ENCODE data around the gene CTAG2. TPM values are rescaled to one million over a fixed set of nuclear protein-coding genes. Genes with fewer than 3 reads are reported as not detected.
A peak's percentile ranks its signal among the peaks of the same experiment; 100 is the strongest.
"Not testable (repeated sequence)": the region's sequence is repeated elsewhere in the genome, so short reads cannot be mapped to it uniquely, and the experiment has no call there.

CTAG2 gene
- not detected for total RNA-seq
- long read RNA-seq = 0 reads

DNA sequence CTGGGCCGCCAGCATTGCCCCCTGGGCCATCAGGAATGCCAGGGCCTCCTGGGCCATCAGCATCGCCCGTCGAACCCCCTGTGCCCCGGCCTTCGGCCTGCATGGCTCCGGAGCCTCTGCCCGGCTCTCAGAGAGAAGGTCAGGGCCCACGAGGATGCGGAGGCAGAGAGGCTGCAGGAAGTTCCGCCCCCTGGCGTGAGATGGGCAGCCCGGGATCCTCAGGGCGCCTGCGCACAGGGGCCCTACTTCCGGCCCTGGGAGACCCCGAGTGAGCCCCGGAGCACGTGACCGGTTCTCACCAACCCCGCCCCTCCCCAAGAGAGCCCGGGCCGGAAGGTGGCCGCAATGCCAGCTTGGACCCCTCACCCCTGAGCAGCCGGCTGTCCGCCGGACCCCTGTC, at the start of gene CTAG2:
TSS of gene CTAG2 (minus strand) at position 167 of the 400 bp plus-strand sequence. CDS start at position 103, 64 bp downstream.
- ATAC-seq (ENCODE audit: poor library complexity); intact Hi-C loops (cut with DNase I); DNase-seq: not testable (repeated sequence)

DNA sequence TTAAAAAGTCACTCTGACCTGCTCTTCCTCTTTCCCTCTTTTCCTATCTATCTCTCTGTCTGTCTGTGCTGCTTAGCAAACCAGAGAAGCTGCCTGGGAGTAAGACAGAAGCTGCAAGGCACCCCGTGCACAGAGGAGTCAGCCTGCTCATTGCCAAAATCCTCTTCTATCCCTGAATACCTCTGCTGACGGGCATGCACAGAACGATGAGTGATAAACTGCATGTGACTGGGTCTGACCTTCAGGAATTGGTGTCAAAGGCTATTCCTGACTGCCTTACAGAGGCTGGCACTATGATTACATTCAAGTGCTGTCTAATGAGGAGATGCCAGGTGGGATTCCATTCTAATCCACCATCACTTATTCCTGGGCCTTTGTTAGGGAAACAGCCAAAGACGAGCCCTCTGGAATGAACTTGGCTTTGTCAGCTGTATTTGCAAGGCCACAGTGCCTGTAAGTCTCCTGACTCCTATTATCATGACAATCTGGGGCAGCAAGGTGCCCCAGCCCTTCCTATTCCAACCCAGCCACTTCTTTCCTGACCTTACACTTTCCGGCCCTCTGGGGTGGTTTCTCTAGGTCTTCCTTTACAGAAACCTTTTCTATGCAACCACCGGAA, 45.4 kb upstream of the CTAG2 start:
- DNase-seq (no peak), ATAC-seq (ENCODE audit: poor library complexity) (peak; percentile 85)
- intact Hi-C loops (cut with DNase I) = no loop called here

DNA sequence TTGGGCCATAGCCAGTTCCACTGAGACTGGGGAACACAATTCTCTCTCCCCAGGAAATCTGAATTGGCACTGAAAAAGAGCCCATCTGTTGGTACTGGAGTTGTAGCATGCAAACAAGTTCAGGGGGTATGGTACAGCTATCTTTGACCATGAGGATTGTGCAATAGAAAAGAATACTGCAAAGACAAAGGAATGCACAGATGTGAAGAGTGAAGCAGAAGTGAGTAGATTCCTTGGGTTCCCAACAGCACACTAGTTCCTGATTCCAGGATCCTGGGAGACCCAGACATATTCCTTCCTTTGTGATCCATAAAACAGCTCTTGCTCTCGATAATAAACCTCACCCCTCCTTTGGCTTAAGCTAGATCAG, 43.3 kb upstream of the CTAG2 start:
- DNase-seq (no peak), ATAC-seq (ENCODE audit: poor library complexity) (no peak)
- intact Hi-C loops (cut with DNase I) = no loop called here

DNA sequence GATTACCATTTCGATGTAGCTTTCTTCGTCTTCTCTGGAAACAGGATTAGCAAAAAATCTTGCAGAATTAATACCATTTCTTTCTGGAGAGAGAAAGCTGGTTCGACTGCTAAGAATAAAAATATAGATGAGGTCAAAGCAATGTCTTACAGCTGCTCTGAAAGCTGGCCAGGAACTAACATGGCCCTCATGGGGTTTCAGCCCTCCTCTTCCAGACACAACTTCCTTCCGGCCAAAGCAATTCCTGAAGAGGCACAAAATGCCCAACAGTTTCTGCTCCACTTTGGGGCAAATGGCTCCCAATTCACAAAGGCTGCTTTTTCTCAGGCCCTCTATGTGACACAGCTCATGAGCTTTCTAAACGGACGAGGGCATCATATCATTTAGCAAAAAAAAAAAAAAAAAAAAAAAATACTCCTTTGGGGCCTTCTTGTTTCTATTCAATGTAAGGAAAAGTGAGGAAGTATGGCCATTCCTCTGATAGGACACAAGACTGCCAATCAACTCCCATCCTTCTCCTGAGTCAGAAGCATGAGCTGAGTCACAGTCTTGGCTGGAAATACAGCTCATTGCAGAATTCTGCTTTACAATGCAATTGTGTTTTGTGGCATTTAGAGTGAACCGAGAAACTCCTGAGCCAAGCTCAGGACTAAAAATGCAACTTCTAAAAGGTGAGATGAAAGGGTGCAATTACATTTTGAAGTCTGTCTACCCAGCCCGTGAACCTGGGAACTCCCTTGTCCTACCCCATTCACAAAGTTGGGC, 42.7 kb upstream of the CTAG2 start:
- DNase-seq (no peak), ATAC-seq (ENCODE audit: poor library complexity) (peak; percentile 38)
- intact Hi-C loops (cut with DNase I) = no loop called here

DNA sequence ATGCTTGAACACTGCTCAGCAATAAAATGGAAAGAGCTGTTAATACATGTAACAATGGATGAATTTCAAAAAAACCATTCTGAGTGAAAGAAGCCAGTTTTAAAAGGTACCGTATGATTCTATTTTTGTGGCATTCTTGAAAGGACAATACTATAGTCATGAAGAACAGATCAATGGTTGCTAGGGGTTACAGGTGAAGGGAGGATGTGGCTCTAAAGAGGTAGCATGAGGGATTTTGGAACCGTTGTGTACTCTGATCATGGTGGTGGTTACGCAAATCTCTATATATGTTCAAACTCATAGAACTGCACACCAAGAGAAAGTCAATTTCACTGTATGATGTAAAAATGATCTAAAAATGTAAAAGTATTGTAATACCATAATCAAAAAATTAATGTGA, 40.0 kb upstream of the CTAG2 start:
- no peak for DNase-seq
- ATAC-seq (ENCODE audit: poor library complexity) = no peak
- intact Hi-C loops (cut with DNase I) = no loop called here

DNA sequence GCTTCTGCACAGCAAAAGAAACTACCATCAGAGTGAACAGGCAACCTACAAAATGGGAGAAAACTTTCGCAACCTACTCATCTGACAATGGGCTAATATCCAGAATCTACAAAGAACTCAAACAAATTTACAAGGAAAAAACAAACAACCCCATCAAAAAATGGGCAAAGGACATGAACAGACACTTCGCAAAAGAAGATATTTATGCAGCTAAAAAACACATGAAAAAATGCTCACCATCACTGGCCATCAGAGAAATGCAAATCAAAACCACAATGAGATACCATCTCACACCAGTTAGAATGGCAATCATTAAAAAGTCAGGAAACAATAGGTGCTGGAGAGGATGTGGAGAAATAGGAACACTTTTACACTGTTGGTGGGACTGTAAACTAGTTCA, 37.1 kb upstream of the CTAG2 start:
- intact Hi-C loops (cut with DNase I); ATAC-seq (ENCODE audit: poor library complexity); DNase-seq: not testable (repeated sequence)

DNA sequence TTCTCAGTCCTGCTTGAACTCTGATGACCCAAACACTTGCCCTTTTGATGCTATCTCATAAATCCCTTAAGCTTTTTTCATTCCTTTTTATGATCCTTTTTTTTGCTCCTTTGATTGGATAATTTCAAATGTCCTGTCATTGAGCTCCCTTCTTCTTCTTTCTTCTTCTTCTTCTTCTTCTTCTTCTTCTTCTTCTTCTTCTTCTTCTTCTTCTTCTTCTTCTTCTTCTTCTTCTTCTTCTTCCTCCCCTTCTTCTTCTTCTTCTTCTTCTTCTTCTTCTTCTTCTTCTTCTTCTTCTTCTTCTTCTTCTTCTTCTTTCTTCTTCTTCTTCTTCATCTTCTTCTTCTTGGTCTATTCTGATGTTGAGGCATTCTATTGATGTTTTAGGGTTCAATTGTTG, 18.7 kb upstream of the CTAG2 start:
- DNase-seq; intact Hi-C loops (cut with DNase I); ATAC-seq (ENCODE audit: poor library complexity): not testable (repeated sequence)

DNA sequence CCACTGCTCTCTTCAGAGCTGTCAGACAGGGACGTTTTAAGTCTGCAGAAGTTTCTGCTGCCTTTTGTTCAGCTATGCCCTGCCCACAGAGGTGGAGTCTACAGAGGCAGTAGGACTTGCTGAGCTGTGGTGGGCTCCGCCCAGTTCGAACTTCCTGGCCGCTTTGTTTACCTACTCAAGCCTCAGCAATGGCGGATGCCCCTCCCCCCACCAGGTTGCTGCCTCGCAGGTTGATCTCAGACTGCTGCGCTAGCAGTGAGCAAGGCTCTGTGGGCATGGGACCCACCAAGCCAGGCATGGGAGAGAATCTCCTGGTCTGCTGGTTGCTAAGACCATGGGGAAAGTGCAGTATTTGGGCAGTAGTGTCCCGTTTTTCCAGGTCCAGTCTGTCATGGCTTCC, 17.5 kb upstream of the CTAG2 start:
- DNase-seq; intact Hi-C loops (cut with DNase I); ATAC-seq (ENCODE audit: poor library complexity): not testable (repeated sequence)

DNA sequence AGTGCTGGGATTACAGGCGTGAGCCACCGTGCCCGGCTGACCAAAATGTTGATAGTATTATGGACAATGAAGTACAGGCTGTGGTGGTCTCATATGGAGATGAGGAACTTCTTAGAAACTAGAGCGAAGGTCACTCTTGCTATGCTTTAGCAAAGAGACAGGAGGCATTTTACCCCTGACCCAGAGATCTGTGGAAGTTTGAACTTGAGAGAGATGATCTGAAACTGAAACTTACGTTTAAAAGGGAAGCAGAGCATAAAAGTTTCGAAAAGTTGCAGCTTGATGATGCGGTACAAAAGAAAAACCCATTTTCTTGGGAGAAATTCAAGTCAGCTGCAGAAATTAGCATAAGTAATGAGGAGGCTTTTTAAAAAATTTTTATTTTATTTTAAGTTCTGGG, 8.5 kb upstream of the CTAG2 start:
- DNase-seq (no peak), ATAC-seq (ENCODE audit: poor library complexity) (no peak)
- intact Hi-C loops (cut with DNase I) = no loop called here

DNA sequence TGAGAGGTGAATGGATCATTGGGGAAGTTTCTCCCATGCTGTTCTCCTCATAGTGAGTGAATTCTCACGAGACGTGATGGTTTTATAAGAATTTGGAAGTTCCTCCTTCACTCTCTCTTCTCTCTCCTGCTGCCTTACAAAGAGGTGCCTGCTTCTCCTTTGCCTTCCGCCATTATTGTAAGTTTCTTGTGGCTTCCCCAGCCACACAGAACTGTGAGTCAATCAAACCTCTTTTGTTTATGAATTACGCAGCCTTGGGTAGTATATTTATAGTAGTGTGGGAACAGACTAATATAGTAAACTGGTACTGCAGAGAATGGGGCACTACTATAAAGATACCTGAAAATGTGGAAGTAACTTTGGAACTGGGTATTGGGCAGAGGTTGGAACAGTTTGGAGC, 7.8 kb upstream of the CTAG2 start:
- intact Hi-C loops (cut with DNase I) = no loop called here
- DNase-seq (no peak), ATAC-seq (ENCODE audit: poor library complexity) (no peak)

DNA sequence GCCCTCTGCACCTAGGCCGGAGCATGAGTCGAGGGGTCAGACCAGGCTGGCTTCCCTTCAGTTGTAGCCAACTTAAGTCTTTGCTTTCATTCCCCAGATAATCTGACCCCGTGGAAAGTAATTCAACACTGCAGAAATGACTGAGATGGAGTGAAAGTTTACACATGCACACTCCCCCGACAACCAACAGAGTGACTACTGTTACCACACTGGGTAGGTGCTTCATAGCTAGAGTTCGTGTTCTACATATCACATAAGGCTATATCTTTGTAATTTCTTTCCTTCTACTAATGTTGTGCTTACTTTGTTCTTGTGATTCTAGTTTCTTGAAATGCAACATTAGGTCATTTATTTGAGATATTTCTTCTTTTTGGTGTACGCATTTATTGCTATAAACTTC, 7.2 kb upstream of the CTAG2 start:
- intact Hi-C loops (cut with DNase I) = no loop called here
- DNase-seq (no peak), ATAC-seq (ENCODE audit: poor library complexity) (no peak)

DNA sequence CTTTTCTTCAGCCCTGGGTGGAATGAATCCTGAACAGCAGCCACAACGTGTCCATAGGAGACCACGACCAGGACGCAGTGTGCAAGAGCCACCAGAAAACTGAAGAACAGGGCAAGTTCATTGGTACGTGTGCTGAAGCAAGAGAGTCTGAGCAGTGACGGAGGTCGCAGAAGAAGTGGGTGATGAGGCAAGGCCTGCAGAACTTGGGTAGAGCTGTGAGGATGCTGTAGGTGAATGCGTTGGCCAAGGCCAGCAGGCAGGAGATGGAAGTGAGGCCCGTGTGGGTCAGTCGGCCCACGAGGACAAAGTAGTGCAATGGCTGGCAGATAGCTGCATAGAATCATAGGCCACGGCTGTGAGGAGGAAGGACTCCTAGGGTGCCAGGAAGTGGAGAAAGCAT, 5.6 kb upstream of the CTAG2 start:
- intact Hi-C loops (cut with DNase I) = no loop called here
- ATAC-seq (ENCODE audit: poor library complexity) = no peak

DNA sequence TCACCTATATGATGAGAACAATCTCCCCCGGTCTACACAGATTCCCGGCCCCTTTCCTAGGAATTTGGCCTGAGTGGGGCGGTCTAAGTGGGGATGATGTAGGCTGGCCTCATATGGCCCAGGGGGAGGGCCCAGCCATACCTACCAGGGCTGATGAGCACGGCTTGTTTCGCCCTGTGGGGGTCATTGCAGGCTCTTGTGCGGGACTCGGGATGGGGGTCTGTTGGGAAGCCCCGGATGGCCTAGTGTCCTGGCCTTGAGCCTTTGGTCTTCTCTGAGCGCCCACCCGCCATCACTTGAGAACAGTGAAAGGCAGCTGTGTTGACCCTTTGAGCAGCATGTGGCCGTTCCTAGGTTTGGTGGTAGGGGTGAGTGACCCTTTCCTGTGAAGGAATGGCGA, 4.8 kb upstream of the CTAG2 start:
- ATAC-seq (ENCODE audit: poor library complexity) = no peak
- no peak for DNase-seq
- intact Hi-C loops (cut with DNase I) = no loop called here

More for the DNA sequence above, 5.6 kb upstream of the CTAG2 start:
- no peak for DNase-seq

DNA sequence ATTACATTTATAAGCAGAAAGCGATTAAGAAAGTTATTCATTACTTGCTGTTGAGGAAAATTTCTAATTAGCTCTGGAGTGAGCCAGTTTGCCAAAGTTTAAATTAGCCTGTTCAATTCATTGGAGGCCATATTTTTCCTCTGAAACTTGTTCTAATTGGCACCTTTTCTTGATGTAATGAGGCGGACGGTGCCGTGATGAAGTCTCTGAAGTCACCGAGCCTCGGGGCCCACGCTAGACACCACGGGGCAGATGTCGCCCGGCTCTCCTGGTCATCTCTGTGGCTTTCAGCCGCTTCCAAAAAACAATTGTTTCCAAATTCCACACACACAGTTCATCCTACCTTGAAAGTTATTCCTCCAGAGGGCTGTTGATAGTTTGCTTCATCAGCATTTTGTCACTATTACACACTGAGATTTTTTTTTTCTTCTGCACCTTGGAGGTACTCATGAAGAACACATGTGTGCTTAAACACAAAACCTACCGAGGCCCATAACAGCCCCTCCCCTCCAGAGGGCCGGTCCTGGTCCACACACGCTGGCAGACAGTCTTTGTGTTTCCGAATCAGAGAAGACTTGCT, 3.9 kb upstream of the CTAG2 start:
- no peak for ATAC-seq (ENCODE audit: poor library complexity)
- intact Hi-C loops (cut with DNase I) = no loop called here

DNA sequence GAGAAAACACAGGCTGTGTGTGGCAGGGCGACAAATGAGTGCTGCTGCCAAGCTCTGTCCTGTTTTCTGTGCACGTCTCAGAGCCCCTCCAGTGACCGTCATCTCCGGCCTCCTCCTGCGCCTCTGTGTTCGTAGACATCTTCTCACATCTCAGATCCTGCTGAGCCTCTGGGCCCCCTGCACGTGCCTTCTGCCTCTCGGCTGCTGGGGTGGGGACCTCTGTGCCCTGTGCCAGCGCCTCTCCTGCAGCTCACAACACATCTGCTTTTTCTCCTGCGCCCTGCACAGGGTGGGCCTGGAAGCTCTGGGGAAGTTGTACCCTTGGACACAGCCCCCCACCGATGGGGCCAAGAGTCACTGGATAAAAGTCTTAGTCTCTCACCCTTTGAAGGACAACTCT, 2.4 kb upstream of the CTAG2 start:
- intact Hi-C loops (cut with DNase I) = no loop called here
- ATAC-seq (ENCODE audit: poor library complexity) (no peak), DNase-seq (no peak)

More for the DNA sequence above, 3.9 kb upstream of the CTAG2 start:
- no peak for DNase-seq

DNA sequence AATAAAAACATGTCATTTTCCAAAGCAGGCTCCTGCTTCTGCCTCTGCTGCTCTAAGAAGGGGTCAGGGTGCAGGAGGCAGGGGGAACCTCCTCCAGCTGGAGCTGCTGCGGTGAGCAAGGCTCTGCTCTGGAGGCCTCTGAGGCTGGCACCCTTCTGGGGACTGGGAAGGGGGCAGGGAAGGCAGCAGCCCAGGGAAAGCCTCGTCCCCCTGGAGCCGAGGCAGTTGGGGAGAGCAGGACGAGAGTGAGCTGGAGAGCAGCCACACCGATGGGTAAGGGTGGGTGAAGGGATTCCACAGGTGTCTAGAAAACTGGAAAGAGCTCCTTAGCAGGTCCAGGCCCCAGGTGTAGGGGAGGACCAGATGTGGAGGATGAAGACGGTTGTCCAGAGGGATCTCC, 2.0 kb upstream of the CTAG2 start:
- intact Hi-C loops (cut with DNase I) = no loop called here
- DNase-seq (no peak), ATAC-seq (ENCODE audit: poor library complexity) (no peak)

DNA sequence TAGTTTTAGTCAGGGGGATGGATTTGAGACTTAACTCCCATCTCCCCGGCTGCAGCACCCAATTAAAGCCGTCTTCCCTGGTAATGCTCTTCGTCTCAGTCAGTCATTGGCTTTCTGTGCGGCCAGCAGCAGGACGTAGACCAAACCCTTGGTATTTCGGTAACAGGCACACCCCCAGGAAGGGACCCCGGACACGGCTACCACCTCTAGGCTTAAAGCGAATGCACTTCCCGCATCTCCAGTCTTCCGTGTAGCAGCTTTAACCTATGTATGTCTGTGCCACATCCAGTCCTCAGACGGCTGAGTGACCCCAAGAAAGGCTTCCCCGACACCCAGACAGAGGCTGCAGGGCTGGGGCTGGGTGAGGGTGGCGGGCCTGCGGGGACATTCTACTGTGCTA, 1.5 kb upstream of the CTAG2 start:
- ATAC-seq (ENCODE audit: poor library complexity) (no peak), DNase-seq (no peak)
- intact Hi-C loops (cut with DNase I) = no loop called here

DNA sequence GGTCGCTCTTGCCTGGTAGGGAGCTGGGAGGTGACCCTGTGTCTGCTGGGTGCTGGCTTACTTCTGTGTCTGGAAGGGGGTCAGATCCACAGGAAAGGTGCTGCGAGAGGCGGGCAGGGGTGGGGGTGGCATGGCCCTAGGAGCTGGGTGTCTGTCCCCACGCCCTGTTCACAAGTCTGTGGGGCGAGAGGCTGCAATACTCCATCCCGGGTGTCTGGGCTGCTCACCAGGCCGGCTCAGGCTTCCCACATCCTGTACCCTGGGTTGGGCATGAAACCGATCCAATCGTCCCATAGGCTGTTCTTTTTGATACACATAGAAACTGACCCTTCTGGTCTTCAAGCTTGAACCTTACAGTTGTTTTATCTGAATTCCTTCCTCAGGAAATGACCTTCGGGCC, 993 bp upstream of the CTAG2 start:
- intact Hi-C loops (cut with DNase I) = no loop called here
- no peak for ATAC-seq (ENCODE audit: poor library complexity)
- no peak for DNase-seq

DNA sequence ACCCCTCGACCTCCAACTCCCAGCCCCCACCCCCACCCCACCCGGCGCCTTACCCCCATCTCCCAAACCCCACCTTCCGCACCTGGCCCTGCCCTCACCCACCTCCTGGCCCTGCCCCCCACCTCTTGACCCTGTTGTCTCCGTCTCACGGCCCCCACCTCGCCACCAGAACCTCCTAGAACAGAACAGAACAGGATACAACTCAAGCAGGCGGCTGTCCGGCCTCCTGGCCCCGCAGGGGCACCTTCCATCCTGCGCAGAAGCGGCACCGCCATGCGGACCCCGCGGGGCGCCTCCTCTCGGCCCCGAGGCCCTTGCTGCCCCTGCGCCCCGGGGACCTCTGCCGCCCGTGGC, 354 bp downstream of the CTAG2 start:
- DNase-seq (no peak), ATAC-seq (ENCODE audit: poor library complexity) (no peak)
- intact Hi-C loops (cut with DNase I) = no loop called here

DNA sequence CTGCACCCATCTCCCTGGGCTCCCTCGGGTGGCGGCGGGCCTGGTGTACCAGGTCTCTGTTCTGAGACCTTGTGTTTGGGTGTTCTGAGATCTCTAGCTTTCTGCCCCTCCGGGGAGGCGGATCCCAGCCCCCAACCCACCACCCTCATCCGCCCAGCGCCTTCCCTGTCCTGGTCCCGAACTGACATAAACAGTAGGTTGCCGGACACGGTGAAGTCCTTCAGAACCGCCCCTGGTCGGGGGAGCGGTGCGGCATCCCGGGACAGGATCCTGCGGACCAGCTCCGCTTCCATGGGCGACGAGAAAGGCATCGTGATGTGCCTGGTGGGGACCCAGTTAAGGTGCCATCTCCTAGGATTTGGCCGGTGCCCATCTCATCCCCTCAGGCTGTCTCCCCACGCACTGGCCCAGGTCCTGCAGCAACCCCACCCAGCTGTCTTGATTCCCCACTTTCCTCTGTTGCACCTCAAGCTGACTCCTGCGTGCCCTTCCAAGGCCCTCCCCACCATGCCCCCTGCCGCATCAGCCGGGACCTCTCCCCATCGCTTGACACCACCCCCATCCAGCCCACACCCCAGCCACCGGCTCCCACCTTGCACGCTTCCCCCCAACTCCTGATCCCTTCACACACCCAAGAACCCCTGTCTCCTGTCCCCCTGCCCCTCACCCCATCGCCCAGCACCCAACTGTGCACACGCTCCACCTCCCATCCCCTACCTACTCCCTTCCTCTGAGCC, 900 bp downstream of the CTAG2 start:
- intact Hi-C loops (cut with DNase I) = no loop called here
- DNase-seq (no peak), ATAC-seq (ENCODE audit: poor library complexity) (no peak)
